SK-MEL-5 (cell line): ENCODE results near the gene FAM83G. TPM values are rescaled to one million over a fixed set of nuclear protein-coding genes. Genes with fewer than 3 reads are reported as not detected.

Experiments used
- DNase-seq: peaks from one replicate; pipeline ENCODE4 v3.0.0-alpha.2; 2016; ENCODE audit warnings: low read depth, low spot score
- in situ Hi-C: cut with HindIII; loops from 2 replicates; pipeline ENCODE4 v1.10.0; 2016; ENCODE audit warnings: low sequenced_read_pairs, high pct_unique_total_duplicates, low pct_unique_long_range_greater_than_20kb
- total RNA-seq: library from RNA; depleted of rRNA; stranded (reverse); fragments of >200 nt; shearing (Covaris generic); gene quantifications from 2 replicates; pipeline ENCODE4 v1.2.3, GENCODE V29; 2014

Gene FAM83G
- total RNA-seq, 1 experiment from 2014 or later, result 0.61 TPM

DNA sequence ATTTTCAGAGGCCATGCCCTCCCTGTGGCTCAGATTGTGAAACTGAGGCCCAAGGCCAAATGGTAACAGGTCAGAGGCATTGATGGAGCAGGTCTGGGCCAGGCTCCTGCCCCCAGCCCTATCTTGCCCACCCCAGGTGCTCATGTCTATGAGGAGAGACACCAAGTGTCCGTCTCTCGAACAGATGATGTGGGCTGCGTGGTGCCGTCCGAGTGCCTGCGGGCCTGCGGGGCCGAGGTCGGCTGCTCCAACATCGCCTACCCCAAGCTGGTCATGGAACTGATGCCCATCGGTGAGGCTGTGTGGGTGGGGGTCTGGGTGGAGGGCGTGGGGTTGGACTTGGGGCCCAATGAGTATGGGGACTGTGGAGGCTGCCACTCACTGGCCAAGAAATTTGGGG is 8.7 kb upstream of the FAM83G start:
- in situ Hi-C loops, result no loop called here
- no peak for DNase-seq

DNA sequence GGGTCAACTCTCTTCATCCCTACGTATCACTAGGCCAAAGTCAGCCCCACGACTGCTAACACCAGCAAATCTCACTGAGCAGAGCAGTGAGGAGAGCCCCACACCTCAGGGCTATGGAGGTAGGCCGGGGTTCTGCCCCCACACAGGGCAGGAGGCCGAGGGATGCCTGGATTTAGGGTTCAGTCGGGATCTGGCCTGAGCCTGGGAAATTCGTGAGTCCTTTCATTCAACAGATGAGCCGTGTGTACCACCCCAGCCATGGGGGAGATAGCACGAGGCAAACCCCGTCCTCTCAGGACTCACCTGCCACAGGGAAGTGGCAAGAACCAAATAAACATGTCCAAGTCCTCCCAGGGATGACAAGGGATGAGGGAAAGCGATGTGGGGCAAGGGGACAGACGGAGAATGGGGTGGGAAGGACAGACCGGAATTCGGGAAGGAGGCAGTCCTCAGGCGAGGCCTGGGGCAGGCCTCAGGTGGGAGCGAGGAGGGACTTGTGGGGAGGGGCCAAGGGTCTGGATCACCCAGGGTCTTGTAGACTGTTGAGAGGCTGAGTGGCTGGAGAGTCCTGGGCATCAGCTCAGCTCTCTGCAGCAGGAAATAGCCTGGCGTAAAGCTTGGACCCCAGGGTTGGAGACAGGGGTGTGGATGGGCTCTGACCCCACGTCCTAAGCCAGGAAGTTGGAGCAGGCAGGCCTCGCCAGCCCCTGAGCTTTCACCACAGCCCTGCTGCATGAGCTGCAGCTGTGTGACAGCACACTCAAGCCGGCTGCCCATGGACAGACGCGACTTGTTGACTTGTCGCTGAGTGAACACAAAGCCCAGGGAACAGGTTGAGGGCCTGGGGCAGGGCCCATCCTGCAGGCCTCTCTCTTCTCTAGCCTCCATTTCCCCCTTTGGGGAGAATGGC is 7.9 kb upstream of the FAM83G start:
- no peak for DNase-seq
- in situ Hi-C loops, result no loop called here

GRCh38 chr17:19011581-19011980 is 7.0 kb upstream of the FAM83G start:
- in situ Hi-C loops, result no loop called here
- DNase-seq, result no peak

- in situ Hi-C loops, result no loop called here
- no peak for DNase-seq
These were observed 6.4 kb upstream of the FAM83G start for GRCh38 chr17:19010729-19011505.

- no peak for DNase-seq
- in situ Hi-C loops, result no loop called here
These were observed 5.4 kb upstream of the FAM83G start for GRCh38 chr17:19009970-19010369.

DNA sequence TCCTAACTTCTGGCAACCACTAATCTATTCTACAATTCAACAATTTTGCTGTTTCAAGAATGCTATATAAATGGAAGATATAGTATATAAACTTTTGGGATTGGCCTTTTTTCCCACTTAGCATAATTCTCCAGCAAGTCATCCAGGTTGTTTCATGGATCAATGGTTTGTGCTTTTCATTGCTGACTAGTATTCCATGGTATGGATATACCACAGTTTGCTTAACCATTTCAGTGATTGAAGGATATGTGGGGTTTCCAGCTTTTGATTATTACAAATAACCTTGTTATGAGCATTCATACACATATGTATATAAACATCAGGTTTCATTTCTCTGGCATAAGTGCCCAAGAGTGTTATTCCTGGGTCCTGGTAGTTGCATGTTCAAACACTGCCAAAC is 2.1 kb upstream of the FAM83G start:
- in situ Hi-C loops, result no loop called here
- DNase-seq, result no peak

- no peak for DNase-seq
- in situ Hi-C loops, result no loop called here
These were observed 1.3 kb upstream of the FAM83G start for GRCh38 chr17:19005789-19006430.

- DNase-seq, result no peak
- in situ Hi-C loops, result no loop called here
These were observed 691 bp upstream of the FAM83G start for GRCh38 chr17:19005137-19005773.

DNA sequence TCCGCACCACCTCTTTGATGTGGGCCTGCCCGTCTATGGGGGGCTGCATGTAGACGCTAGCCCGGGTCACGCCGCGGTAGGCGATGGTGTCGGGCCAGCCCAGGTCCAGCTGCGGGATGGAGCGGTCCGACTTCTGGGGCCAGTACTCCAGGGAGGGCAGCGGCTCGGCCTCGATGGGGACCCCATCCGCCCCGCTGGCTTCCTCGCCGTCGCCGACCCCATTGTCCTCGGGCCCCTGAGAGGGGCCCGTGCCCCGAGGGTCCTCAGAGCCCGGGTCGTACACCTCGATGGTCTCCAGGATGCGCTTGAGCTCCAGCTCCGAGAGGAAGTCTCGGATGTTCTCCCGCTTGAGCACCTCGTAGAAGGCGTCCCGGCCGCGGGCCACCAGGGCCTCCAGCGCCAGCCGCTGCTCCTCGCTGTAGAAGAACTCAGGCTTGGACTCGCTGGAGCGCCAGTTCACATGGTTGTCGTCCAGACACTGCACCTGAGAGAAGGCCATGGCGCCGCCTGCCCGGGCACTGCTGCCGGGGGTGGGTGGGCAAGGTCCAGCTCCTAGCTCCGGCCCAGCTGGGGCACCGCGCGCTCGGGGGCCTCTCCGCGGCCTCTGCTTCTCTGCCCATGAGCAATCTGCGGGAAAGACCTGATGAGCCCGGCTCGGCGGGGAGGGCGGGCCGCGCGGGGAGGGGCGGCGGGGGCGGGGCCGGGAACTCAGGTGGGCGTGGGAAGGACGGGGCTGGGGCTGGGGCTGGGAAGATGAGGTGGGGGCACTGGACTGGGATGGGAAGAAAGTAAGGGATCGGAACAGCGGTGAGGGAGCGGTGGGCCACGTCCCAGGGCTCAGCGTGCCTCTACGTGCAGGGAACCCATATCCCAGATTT is 782 bp downstream of the FAM83G start:
- no peak for DNase-seq
- in situ Hi-C loops, result no loop called here

DNA sequence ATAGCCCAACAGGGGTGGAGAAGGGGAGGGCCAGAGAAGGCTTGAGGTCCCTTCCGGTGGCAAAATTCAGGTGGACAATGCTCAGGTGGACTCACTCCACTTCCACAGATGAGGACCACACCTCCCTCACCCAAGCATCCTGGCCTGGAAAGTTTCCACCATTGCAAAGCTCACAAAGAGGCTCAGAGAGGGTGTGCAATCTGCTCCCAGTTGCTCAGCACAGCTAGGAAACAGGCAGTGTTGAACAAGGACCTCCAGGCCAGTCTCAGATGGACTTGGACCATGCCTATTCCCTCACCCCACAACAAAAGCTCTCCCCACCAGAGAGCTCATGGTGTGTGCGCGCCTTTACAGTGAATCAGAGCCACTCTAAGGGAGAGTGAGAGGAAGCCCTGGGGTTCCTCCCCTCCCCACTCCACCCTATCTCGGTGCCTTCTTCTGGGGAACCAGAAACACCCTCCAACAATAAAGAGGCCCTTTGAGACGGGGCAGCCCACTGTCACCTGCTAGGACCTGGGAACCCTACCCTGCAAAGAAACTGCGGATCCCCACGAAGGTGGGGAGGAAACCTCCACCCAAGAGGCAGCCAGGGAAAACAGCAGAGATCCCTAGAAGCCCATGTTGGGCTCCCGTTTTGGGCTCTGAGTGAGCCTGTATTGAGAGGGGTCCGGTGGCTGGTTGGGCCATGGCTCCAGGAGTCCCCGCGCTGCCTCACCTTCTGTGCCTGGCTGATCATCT is 1.6 kb downstream of the FAM83G start:
- in situ Hi-C loops, result no loop called here
- DNase-seq, result no peak

- DNase-seq, result no peak
- in situ Hi-C loops, result no loop called here
These were observed 2.5 kb downstream of the FAM83G start for GRCh38 chr17:19001907-19002590.

DNA sequence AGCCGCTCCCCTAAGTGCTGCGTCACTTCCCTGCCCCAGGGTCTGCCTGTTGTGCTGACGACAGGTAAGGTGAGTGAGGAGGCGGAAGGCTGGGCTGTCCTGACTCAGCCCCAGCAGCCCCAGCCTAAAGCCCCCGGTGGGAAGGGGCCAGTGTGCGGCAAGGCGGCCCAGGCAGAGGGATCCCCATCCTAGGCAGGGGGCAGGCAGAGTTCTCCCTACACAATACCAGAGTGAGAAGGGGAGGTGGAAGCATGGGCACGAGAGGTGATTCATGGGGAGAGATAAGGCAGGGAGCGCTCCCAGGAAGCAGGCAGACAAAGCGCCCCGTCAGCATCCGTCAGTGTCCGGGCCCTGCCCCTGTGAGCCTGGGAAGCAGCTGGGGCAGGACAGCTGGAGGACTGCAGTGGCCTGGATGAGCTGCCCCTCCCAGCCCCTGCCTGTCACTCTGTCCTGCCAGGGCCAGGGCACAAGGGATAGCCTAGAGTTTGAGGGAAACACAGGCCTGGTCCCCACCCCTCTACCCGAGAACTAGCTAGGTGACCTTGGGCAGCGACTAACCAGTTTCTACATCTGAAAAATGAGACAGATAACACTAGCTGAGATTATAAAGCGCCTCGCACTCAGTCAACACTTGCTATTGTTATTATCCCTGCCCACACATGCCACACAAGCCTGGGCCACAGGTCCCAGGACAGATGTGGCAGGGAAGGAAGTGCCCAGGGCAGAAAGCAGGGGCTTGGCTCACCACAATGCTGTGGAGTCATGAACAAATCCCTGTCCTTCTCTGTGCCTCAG is 3.8 kb downstream of the FAM83G start:
- in situ Hi-C loops, result no loop called here
- no peak for DNase-seq

GRCh38 chr17:18999911-19000310 is 4.7 kb downstream of the FAM83G start:
- in situ Hi-C loops, result no loop called here
- no peak for DNase-seq

DNA sequence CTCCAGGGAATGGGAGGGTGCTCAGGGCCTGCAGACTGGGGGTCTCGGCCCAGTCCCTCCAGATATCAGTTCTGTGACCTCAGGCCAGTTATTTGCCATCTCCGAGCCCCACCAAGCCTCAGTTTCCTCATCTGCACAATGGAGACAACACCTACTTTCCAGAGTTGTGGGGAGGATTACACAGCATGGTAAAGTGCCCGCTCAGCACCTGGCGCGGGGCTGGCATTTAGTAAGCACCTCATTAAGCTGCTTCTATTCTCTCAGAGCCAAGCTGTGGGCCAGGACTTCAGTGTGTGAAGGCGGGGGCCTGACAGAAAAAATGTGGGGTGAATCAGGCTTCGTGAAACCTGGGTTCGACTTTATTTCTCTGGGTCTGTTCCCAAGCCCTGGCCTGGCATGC is 5.2 kb downstream of the FAM83G start:
- in situ Hi-C loops, result no loop called here

GRCh38 chr17:18997650-18998196 is 6.8 kb downstream of the FAM83G start:
- in situ Hi-C loops, result no loop called here
- no peak for DNase-seq

More for the DNA sequence above, 5.2 kb downstream of the FAM83G start:
- no peak for DNase-seq
